Astrocyte (in vitro differentiated cells and primary cell): ENCODE measurements around the gene MED13L. TPM values are rescaled to one million over a fixed set of nuclear protein-coding genes. Genes with fewer than 3 reads are reported as not detected.
A peak's percentile ranks its signal among the peaks of the same experiment; 100 is the strongest.

Source experiments
- DNase-seq: peaks from one replicate; pipeline ENCODE4 v3.0.0-alpha.2; 2010; ENCODE audit warnings: low read depth
- FAIRE-seq: peaks from 2 replicates; lab custom pipeline; 2011; peaks lifted over from hg19 to GRCh38; lab: Jason Lieb, UNC
- H2AFZ ChIP-seq: 2 replicates; pipeline ENCODE4 v1.6.0; 2012; ENCODE audit warnings: low read depth, low read length, inconsistent platforms
- H3K27ac ChIP-seq: 2 replicates; pipeline ENCODE4 v1.5.1; 2011; ENCODE audit warnings: low read depth, low read length, inconsistent platforms
- H3K27me3 ChIP-seq: 2 replicates; pipeline ENCODE4 v1.6.0; 2011; ENCODE audit warnings: low read length, inconsistent platforms; ENCODE audit not compliant: insufficient read depth
- H3K36me3 ChIP-seq: 2 replicates; pipeline ENCODE4 v1.5.1; 2011; ENCODE audit warnings: low read length, inconsistent platforms; ENCODE audit not compliant: insufficient read depth
- H3K4me1 ChIP-seq: 2 replicates; pipeline ENCODE4 v1.5.1; 2011; ENCODE audit warnings: low read length, inconsistent platforms; ENCODE audit not compliant: insufficient read depth
- H3K4me2 ChIP-seq: 2 replicates; pipeline ENCODE4 v1.6.0; 2012; ENCODE audit warnings: low read length, inconsistent platforms
- H3K4me3 ChIP-seq: 2 replicates; pipeline ENCODE4 v1.5.1; 2011; ENCODE audit warnings: low read depth, mild to moderate bottlenecking, low read length, inconsistent platforms; ENCODE audit not compliant: insufficient read depth
- H3K79me2 ChIP-seq: 2 replicates; pipeline ENCODE4 v1.6.0; 2012; ENCODE audit warnings: mild to moderate bottlenecking, low read length, inconsistent platforms; ENCODE audit not compliant: insufficient read depth
- H3K9ac ChIP-seq: 2 replicates; pipeline ENCODE4 v1.6.0; 2012; ENCODE audit warnings: mild to moderate bottlenecking, low read length, inconsistent platforms
- H3K9me3 ChIP-seq: 2 replicates; pipeline ENCODE4 v1.5.1; 2012; ENCODE audit warnings: low read depth, mild to moderate bottlenecking, low read length, inconsistent platforms; ENCODE audit not compliant: insufficient read depth
- H4K20me1 ChIP-seq: 2 replicates; pipeline ENCODE4 v1.6.0; 2012; ENCODE audit warnings: low read length, inconsistent platforms; ENCODE audit not compliant: insufficient read depth
- H3K27ac Mint-ChIP-seq: one replicate; pipeline ENCODE4 v1.8.0; 2021; ENCODE audit warnings: mild to moderate bottlenecking, mixed read lengths; ENCODE audit not compliant: unreplicated experiment
- H3K27me3 Mint-ChIP-seq: one replicate; pipeline ENCODE4 v1.8.0; 2021; ENCODE audit warnings: low read depth, mixed read lengths; ENCODE audit not compliant: unreplicated experiment
- H3K36me3 Mint-ChIP-seq: one replicate; pipeline ENCODE4 v1.8.0; 2021; ENCODE audit warnings: low read depth, mixed read lengths; ENCODE audit not compliant: unreplicated experiment
- H3K4me1 Mint-ChIP-seq: one replicate; pipeline ENCODE4 v1.8.0; 2021; ENCODE audit warnings: low read depth, mixed read lengths; ENCODE audit not compliant: unreplicated experiment
- H3K4me3 Mint-ChIP-seq: one replicate; pipeline ENCODE4 v1.8.0; 2021; ENCODE audit warnings: mild to moderate bottlenecking, moderate library complexity, mixed read lengths; ENCODE audit not compliant: unreplicated experiment
- H3K9me3 Mint-ChIP-seq: one replicate; pipeline ENCODE4 v1.8.0; 2021; ENCODE audit warnings: mild to moderate bottlenecking, mixed read lengths; ENCODE audit not compliant: unreplicated experiment
- EZH2 ChIP-seq: IDR thresholded peaks from 2 replicates; pipeline ENCODE4 v1.6.1; 2012; ENCODE audit warnings: mild to moderate bottlenecking, low read length, inconsistent platforms; ENCODE audit not compliant: insufficient read depth
- total RNA-seq: library from RNA; stranded (reverse); gene quantifications from 2 replicates; pipeline ENCODE4 v1.2.1, GENCODE V29; 2021
- TF ChIP-seq, protein P1 (sequence below): IDR thresholded peaks from 2 replicates; pipeline ENCODE4 v1.5.1; 2011; ENCODE audit warnings: low read depth, mild to moderate bottlenecking, inconsistent platforms, low read length, moderate library complexity; ENCODE audit not compliant: insufficient read depth

MED13L gene
- total RNA-seq, 1 donor from 2014 or later = 153 TPM

DNA sequence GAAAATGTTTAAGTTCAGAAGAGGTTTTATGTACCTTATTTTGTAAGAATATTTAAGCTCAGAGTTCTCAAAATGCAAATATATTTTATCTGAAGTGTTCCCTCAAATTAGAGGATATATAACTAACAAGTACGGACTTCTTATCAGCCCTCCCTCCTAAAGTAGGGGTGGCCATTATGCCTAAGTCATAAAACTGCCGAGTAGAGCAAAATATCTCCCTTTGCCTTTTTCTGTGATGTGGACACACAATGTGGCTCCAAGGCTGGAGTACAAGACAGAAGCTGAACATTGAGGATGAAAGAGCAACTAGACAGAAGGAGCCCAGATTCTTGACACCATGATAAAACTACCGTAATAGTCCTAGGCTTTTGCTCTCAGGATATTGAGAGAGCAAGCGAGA is 120.9 kb downstream of the MED13L start:
- peaks cover 70% of the 10 kb centered on the region for H4K20me1 ChIP-seq
- H3K27ac ChIP-seq = no peak overlapping the region
- Mint-ChIP-seq H3K27me3 (no peaks in the 10 kb centered on the region), H3K27ac (peak overlapping the region; percentile 43), H3K4me1 (peaks cover 56% of the 10 kb centered on the region), H3K9me3 (no peaks in the 10 kb centered on the region), H3K4me3 (no peak overlapping the region), H3K36me3 (no peaks in the 10 kb centered on the region)
- no peaks in the 10 kb centered on the region for H3K27me3 ChIP-seq
- no peak overlapping the region for H3K9ac ChIP-seq
- H2AFZ ChIP-seq = no peak overlapping the region
- H3K79me2 ChIP-seq = peaks cover 98% of the 10 kb centered on the region
- H3K9me3 ChIP-seq = no peaks in the 10 kb centered on the region
- peaks cover 30% of the 10 kb centered on the region for H3K4me1 ChIP-seq
- FAIRE-seq (no peak), DNase-seq (no peak)
- H3K36me3 ChIP-seq = no peaks in the 10 kb centered on the region
- TF ChIP-seq, protein P1, sequence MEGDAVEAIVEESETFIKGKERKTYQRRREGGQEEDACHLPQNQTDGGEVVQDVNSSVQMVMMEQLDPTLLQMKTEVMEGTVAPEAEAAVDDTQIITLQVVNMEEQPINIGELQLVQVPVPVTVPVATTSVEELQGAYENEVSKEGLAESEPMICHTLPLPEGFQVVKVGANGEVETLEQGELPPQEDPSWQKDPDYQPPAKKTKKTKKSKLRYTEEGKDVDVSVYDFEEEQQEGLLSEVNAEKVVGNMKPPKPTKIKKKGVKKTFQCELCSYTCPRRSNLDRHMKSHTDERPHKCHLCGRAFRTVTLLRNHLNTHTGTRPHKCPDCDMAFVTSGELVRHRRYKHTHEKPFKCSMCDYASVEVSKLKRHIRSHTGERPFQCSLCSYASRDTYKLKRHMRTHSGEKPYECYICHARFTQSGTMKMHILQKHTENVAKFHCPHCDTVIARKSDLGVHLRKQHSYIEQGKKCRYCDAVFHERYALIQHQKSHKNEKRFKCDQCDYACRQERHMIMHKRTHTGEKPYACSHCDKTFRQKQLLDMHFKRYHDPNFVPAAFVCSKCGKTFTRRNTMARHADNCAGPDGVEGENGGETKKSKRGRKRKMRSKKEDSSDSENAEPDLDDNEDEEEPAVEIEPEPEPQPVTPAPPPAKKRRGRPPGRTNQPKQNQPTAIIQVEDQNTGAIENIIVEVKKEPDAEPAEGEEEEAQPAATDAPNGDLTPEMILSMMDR = no peak
- TF ChIP-seq EZH2 = no peak
- H3K4me3 ChIP-seq = no peak overlapping the region
- H3K4me2 ChIP-seq = no peak overlapping the region

DNA sequence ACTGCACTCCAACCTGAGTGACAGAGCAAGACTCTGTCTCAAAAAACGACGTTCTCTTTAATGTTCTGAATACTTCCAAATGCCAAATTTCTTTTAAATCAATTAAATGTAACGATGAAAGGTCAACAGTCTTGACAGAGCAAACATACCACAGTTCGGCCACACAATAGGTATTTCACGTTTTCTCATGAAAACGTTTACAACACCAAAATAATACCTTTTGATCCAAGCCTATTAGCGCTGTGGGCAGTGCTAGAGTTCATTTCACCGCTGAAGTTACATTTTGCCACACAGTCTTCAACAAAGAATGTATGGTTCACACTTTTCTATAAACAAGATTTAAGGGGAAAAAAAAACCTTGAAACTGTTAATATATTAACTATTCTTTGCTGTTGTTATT is 122.1 kb downstream of the MED13L start:
- H3K4me3 ChIP-seq = no peak overlapping the region
- H3K4me1 ChIP-seq = peaks cover 24% of the 10 kb centered on the region
- H3K27me3 Mint-ChIP-seq = no peaks in the 10 kb centered on the region
- peaks cover 61% of the 10 kb centered on the region for H3K4me1 Mint-ChIP-seq
- no peak for DNase-seq
- no peak for TF ChIP-seq EZH2
- TF ChIP-seq, protein P1 = no peak
- no peak for FAIRE-seq
- peaks cover 70% of the 10 kb centered on the region for H4K20me1 ChIP-seq
- H3K79me2 ChIP-seq = peaks cover 98% of the 10 kb centered on the region
- H2AFZ ChIP-seq = no peak overlapping the region
- H3K9me3 ChIP-seq = no peaks in the 10 kb centered on the region
- H3K36me3 Mint-ChIP-seq = no peaks in the 10 kb centered on the region
- no peaks in the 10 kb centered on the region for H3K27me3 ChIP-seq
- no peak overlapping the region for H3K4me3 Mint-ChIP-seq
- no peaks in the 10 kb centered on the region for H3K9me3 Mint-ChIP-seq
- H3K27ac ChIP-seq = no peak overlapping the region
- H3K27ac Mint-ChIP-seq = peak overlapping the region; percentile 38
- no peaks in the 10 kb centered on the region for H3K36me3 ChIP-seq
- no peak overlapping the region for H3K4me2 ChIP-seq
- H3K9ac ChIP-seq = no peak overlapping the region

DNA sequence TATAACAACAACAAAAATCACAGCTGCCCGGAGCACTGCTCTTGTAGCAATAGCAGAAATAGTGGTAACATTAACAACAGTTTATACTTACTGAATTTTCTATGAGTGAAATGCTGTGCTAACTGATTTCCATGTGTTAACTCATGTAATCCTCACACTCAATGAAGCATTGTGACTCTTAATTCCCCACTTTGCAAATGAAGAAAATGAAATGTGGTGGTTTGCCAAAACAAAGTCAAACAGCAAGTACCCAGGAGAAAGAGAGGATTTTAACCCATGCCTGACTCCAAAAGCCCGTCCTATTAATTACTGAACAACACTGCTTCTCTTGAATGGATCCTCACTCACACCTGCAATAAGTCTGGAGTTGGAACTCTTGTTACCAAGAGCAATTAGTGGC is 123.5 kb downstream of the MED13L start:
- Histone ChIP-seq H2AFZ (no peak overlapping the region), H3K4me1 (peaks cover 34% of the 10 kb centered on the region), H3K9ac (peak overlapping the region; percentile 8), H3K4me3 (no peak overlapping the region), H3K27ac (no peak overlapping the region), H4K20me1 (peaks cover 73% of the 10 kb centered on the region), H3K36me3 (no peaks in the 10 kb centered on the region), H3K9me3 (no peaks in the 10 kb centered on the region), H3K27me3 (no peaks in the 10 kb centered on the region), H3K4me2 (no peak overlapping the region), H3K79me2 (peaks cover 98% of the 10 kb centered on the region)
- FAIRE-seq (no peak), DNase-seq (no peak)
- H3K9me3 Mint-ChIP-seq = no peaks in the 10 kb centered on the region
- no peak for TF ChIP-seq EZH2
- TF ChIP-seq, protein P1 = no peak
- peaks cover 73% of the 10 kb centered on the region for H3K4me1 Mint-ChIP-seq
- H3K27ac Mint-ChIP-seq = peak overlapping the region; percentile 95
- no peaks in the 10 kb centered on the region for H3K27me3 Mint-ChIP-seq
- peak overlapping the region; percentile 62 for H3K4me3 Mint-ChIP-seq
- no peaks in the 10 kb centered on the region for H3K36me3 Mint-ChIP-seq
